ENCODE results near the gene CDK18.
A peak's percentile ranks its signal among the peaks of the same experiment; 100 is the strongest.

The CDK18 gene

GRCh38 chr1:205524794-205525101 lies 20.3 kb downstream of the CDK18 start:
- H2AK5ac ChIP-seq (ENCODE audit: low read length, severe bottlenecking), result no peak overlapping the region
- 97% methylated on average over 3 of the region's 4 CpGs for WGBS
- no peak overlapping the region for H2BK15ac ChIP-seq (ENCODE audit: low read depth, poor library complexity, severe bottlenecking)
- no peak overlapping the region for H4K91ac ChIP-seq (ENCODE audit: low read length)
- H2AFZ ChIP-seq (ENCODE audit: low read depth, low read length), result no peak overlapping the region
- DNase-seq, result no peak
- no peak overlapping the region for H3K23ac ChIP-seq (ENCODE audit: low read length in 2 of 2)
- no peak overlapping the region for H3K18ac ChIP-seq (ENCODE audit: low read depth in 1 of 2, low read length in 2 of 2)
- peaks cover 8% of the 10 kb centered on the region for H3K4me1 ChIP-seq (ENCODE audit: control insufficient read depth, insufficient read depth, low read depth, low read length)
- no peak overlapping the region for H3K4ac ChIP-seq (ENCODE audit: low read depth in 1 of 2, low read length in 2 of 2)
- no peak overlapping the region for H3K4me2 ChIP-seq (ENCODE audit: low read length, poor library complexity, severe bottlenecking)
- no peak overlapping the region for H2BK12ac ChIP-seq (ENCODE audit: low read length in 2 of 2)
- no peak overlapping the region for H4K8ac ChIP-seq (ENCODE audit: low read length)
- no peak overlapping the region for H2BK5ac ChIP-seq (ENCODE audit: low read depth, low read length, poor library complexity, severe bottlenecking)
- H3K9me3 ChIP-seq (ENCODE audit: control insufficient read depth, low read length), result no peaks in the 10 kb centered on the region
- H3K27me3 ChIP-seq (ENCODE audit: control insufficient read depth in 1 of 2, insufficient read depth in 1 of 2, low read length in 2 of 2), result peaks cover 65 to 86% of the 10 kb centered on the region in 2 experiments
- H3K9ac ChIP-seq (ENCODE audit: low read length), result no peak overlapping the region
- no peak overlapping the region for H2BK120ac ChIP-seq (ENCODE audit: low read depth, low read length)
- no peak overlapping the region for H3K14ac ChIP-seq (ENCODE audit: low read length in 2 of 2)
- no peak overlapping the region for H3K4me3 ChIP-seq (ENCODE audit: insufficient read depth in 1 of 2, low read depth in 1 of 2, low read length in 2 of 2)
- H3K36me3 ChIP-seq (ENCODE audit: control insufficient read depth in 1 of 2, insufficient read depth in 2 of 2, low read depth in 1 of 2, low read length in 2 of 2), result no peaks in the 10 kb centered on the region
- H3K27ac ChIP-seq (ENCODE audit: low read length, poor library complexity, severe bottlenecking), result no peak overlapping the region
- no peaks in the 10 kb centered on the region for H3K79me1 ChIP-seq (replicated peaks; ENCODE audit: low read length, poor library complexity, severe bottlenecking)

- Histone ChIP-seq H3K23ac (ENCODE audit: low read length in 2 of 2) (no peak overlapping the region), H3K4me2 (ENCODE audit: low read length, poor library complexity, severe bottlenecking) (no peak overlapping the region), H3K4me1 (ENCODE audit: control insufficient read depth, insufficient read depth, low read depth, low read length) (peaks cover 8% of the 10 kb centered on the region), H4K8ac (ENCODE audit: low read length) (no peak overlapping the region), H3K18ac (ENCODE audit: low read depth in 1 of 2, low read length in 2 of 2) (no peak overlapping the region), H3K4me3 (ENCODE audit: insufficient read depth in 1 of 2, low read depth in 1 of 2, low read length in 2 of 2) (no peak overlapping the region), H3K36me3 (ENCODE audit: control insufficient read depth in 1 of 2, insufficient read depth in 2 of 2, low read depth in 1 of 2, low read length in 2 of 2) (no peaks in the 10 kb centered on the region), H2AK5ac (ENCODE audit: low read length, severe bottlenecking) (no peak overlapping the region), H3K27ac (ENCODE audit: low read length, poor library complexity, severe bottlenecking) (no peak overlapping the region), H3K9ac (ENCODE audit: low read length) (no peak overlapping the region), H2BK5ac (ENCODE audit: low read depth, low read length, poor library complexity, severe bottlenecking) (no peak overlapping the region), H2BK15ac (ENCODE audit: low read depth, poor library complexity, severe bottlenecking) (no peak overlapping the region), H2BK120ac (ENCODE audit: low read depth, low read length) (no peak overlapping the region), H2AFZ (ENCODE audit: low read depth, low read length) (no peak overlapping the region), H3K14ac (ENCODE audit: low read length in 2 of 2) (no peak overlapping the region), H3K27me3 (ENCODE audit: control insufficient read depth in 1 of 2, insufficient read depth in 1 of 2, low read length in 2 of 2) (peaks cover 67 to 88% of the 10 kb centered on the region in 2 experiments), H3K4ac (ENCODE audit: low read depth in 1 of 2, low read length in 2 of 2) (no peak overlapping the region), H3K9me3 (ENCODE audit: control insufficient read depth, low read length) (no peaks in the 10 kb centered on the region), H2BK12ac (ENCODE audit: low read length in 2 of 2) (no peak overlapping the region), H4K91ac (ENCODE audit: low read length) (no peak overlapping the region), H3K79me1 (replicated peaks; ENCODE audit: low read length, poor library complexity, severe bottlenecking) (no peaks in the 10 kb centered on the region)
- DNase-seq, result no peak
- 94% methylated on average over 18 of the region's 18 CpGs for WGBS
Measured at GRCh38 chr1:205525495-205526285, 21.2 kb downstream of the CDK18 start.

- H2BK15ac ChIP-seq (ENCODE audit: low read depth, poor library complexity, severe bottlenecking), result no peak overlapping the region
- H3K4me3 ChIP-seq (ENCODE audit: insufficient read depth in 1 of 2, low read depth in 1 of 2, low read length in 2 of 2), result no peak overlapping the region
- peaks cover 8% of the 10 kb centered on the region for H3K4me1 ChIP-seq (ENCODE audit: control insufficient read depth, insufficient read depth, low read depth, low read length)
- no peak overlapping the region for H3K4me2 ChIP-seq (ENCODE audit: low read length, poor library complexity, severe bottlenecking)
- H3K36me3 ChIP-seq (ENCODE audit: control insufficient read depth in 1 of 2, insufficient read depth in 2 of 2, low read depth in 1 of 2, low read length in 2 of 2), result no peaks in the 10 kb centered on the region
- H3K27me3 ChIP-seq (ENCODE audit: control insufficient read depth in 1 of 2, insufficient read depth in 1 of 2, low read length in 2 of 2), result peaks cover 69 to 89% of the 10 kb centered on the region in 2 experiments
- 87% methylated on average over 11 of the region's 11 CpGs for WGBS
- H3K27ac ChIP-seq (ENCODE audit: low read length, poor library complexity, severe bottlenecking), result no peak overlapping the region
- DNase-seq, result no peak
- H3K4ac ChIP-seq (ENCODE audit: low read depth in 1 of 2, low read length in 2 of 2), result no peak overlapping the region
- H4K8ac ChIP-seq (ENCODE audit: low read length), result no peak overlapping the region
- H4K91ac ChIP-seq (ENCODE audit: low read length), result no peak overlapping the region
- no peak overlapping the region for H2BK120ac ChIP-seq (ENCODE audit: low read depth, low read length)
- H3K18ac ChIP-seq (ENCODE audit: low read depth in 1 of 2, low read length in 2 of 2), result no peak overlapping the region
- no peak overlapping the region for H3K9ac ChIP-seq (ENCODE audit: low read length)
- no peak overlapping the region for H3K23ac ChIP-seq (ENCODE audit: low read length in 2 of 2)
- H2AFZ ChIP-seq (ENCODE audit: low read depth, low read length), result no peak overlapping the region
- no peak overlapping the region for H2BK5ac ChIP-seq (ENCODE audit: low read depth, low read length, poor library complexity, severe bottlenecking)
- H3K14ac ChIP-seq (ENCODE audit: low read length in 2 of 2), result no peak overlapping the region
- H2AK5ac ChIP-seq (ENCODE audit: low read length, severe bottlenecking), result no peak overlapping the region
- no peaks in the 10 kb centered on the region for H3K9me3 ChIP-seq (ENCODE audit: control insufficient read depth, low read length)
- H3K79me1 ChIP-seq (replicated peaks; ENCODE audit: low read length, poor library complexity, severe bottlenecking), result no peaks in the 10 kb centered on the region
- no peak overlapping the region for H2BK12ac ChIP-seq (ENCODE audit: low read length in 2 of 2)
Measured at GRCh38 chr1:205526431-205526830, 22.0 kb downstream of the CDK18 start.

- Histone ChIP-seq H3K27me3 (ENCODE audit: control insufficient read depth in 1 of 2, insufficient read depth in 1 of 2, low read length in 2 of 2) (peaks cover 57 to 85% of the 10 kb centered on the region in 2 experiments), H3K9ac (ENCODE audit: low read length) (no peak overlapping the region), H2BK12ac (ENCODE audit: low read length in 2 of 2) (no peak overlapping the region), H3K23ac (ENCODE audit: low read length in 2 of 2) (peak overlapping the region in 1 of 2 experiments; percentile 52), H3K9me3 (ENCODE audit: control insufficient read depth, low read length) (no peaks in the 10 kb centered on the region), H3K14ac (ENCODE audit: low read length in 2 of 2) (no peak overlapping the region), H2BK15ac (ENCODE audit: low read depth, poor library complexity, severe bottlenecking) (no peak overlapping the region), H2BK5ac (ENCODE audit: low read depth, low read length, poor library complexity, severe bottlenecking) (no peak overlapping the region), H2AK5ac (ENCODE audit: low read length, severe bottlenecking) (no peak overlapping the region), H3K36me3 (ENCODE audit: control insufficient read depth in 1 of 2, insufficient read depth in 2 of 2, low read depth in 1 of 2, low read length in 2 of 2) (no peaks in the 10 kb centered on the region), H3K4ac (ENCODE audit: low read depth in 1 of 2, low read length in 2 of 2) (no peak overlapping the region), H3K4me2 (ENCODE audit: low read length, poor library complexity, severe bottlenecking) (no peak overlapping the region), H4K8ac (ENCODE audit: low read length) (no peak overlapping the region), H2BK120ac (ENCODE audit: low read depth, low read length) (no peak overlapping the region), H3K79me1 (replicated peaks; ENCODE audit: low read length, poor library complexity, severe bottlenecking) (no peaks in the 10 kb centered on the region), H4K91ac (ENCODE audit: low read length) (no peak overlapping the region), H2AFZ (ENCODE audit: low read depth, low read length) (no peak overlapping the region), H3K18ac (ENCODE audit: low read depth in 1 of 2, low read length in 2 of 2) (no peak overlapping the region), H3K4me1 (ENCODE audit: control insufficient read depth, insufficient read depth, low read depth, low read length) (peaks cover 8% of the 10 kb centered on the region), H3K4me3 (ENCODE audit: insufficient read depth in 1 of 2, low read depth in 1 of 2, low read length in 2 of 2) (no peak overlapping the region), H3K27ac (ENCODE audit: low read length, poor library complexity, severe bottlenecking) (no peak overlapping the region)
- 58% methylated on average over 2 of the region's 4 CpGs for WGBS
- no peak for DNase-seq
Measured at GRCh38 chr1:205527931-205528330, 23.5 kb downstream of the CDK18 start.
